Liver (tissue), 9 donors: ENCODE data around the gene RELT. TPM values are rescaled to one million over a fixed set of nuclear protein-coding genes. Genes with fewer than 3 reads are reported as not detected.

Experiments used
- DNase-seq: peaks from one replicate; pipeline ENCODE4 v3.0.0-alpha.2; 2017; ENCODE audit warnings: low spot score
- H3K27ac ChIP-seq, 2 donors: one replicate each; pipeline ENCODE4 v1.7.0; 2013; ENCODE audit warnings: inconsistent platforms in 2 of 2, low read length in 2 of 2, control low read depth in 1 of 2, low read depth in 1 of 2, mild to moderate bottlenecking in 1 of 2
- H3K27me3 ChIP-seq, 4 donors: one replicate each; pipeline versions ENCODE4 v1.6.1 to v1.7.0; 2013; ENCODE audit warnings: low read length in 3 of 4, inconsistent platforms in 1 of 4, mild to moderate bottlenecking in 1 of 4, moderate library complexity in 1 of 4; ENCODE audit not compliant: control insufficient read depth in 4 of 4, insufficient read depth in 4 of 4
- H3K36me3 ChIP-seq, 4 donors: one replicate each; pipeline versions ENCODE4 v1.6.1 to v1.7.0; 2013; ENCODE audit warnings: low read length in 3 of 4, mild to moderate bottlenecking in 3 of 4, low read depth in 1 of 4, moderate library complexity in 1 of 4; ENCODE audit not compliant: control insufficient read depth in 4 of 4, insufficient read depth in 3 of 4
- H3K4me1 ChIP-seq, 4 donors: one replicate each; pipeline versions ENCODE4 v1.6.1 to v1.7.0; 2013; ENCODE audit warnings: low read length in 3 of 4, mild to moderate bottlenecking in 3 of 4, moderate library complexity in 1 of 4; ENCODE audit not compliant: control insufficient read depth in 4 of 4, insufficient read depth in 4 of 4
- H3K4me3 ChIP-seq, 3 donors: one replicate each; pipeline versions ENCODE4 v1.6.1 to v1.7.0; 2013; ENCODE audit warnings: low read length in 3 of 3, control low read depth in 1 of 3, low read depth in 1 of 3, mild to moderate bottlenecking in 1 of 3
- H3K9ac ChIP-seq, 2 donors: one replicate each; pipeline ENCODE4 v1.7.0; 2013; ENCODE audit warnings: low read length in 2 of 2, mild to moderate bottlenecking in 2 of 2, moderate library complexity in 2 of 2, control low read depth in 1 of 2, low read depth in 1 of 2
- H3K9me3 ChIP-seq, 4 donors: one replicate each; pipeline versions ENCODE4 v1.6.1 to v1.7.0; 2013; ENCODE audit warnings: low read length in 3 of 4; ENCODE audit not compliant: control insufficient read depth in 4 of 4
- EGR1 ChIP-seq, 2 donors: IDR thresholded peaks; 2 replicates each; pipeline ENCODE4 v1.6.1; 2016 to 2018; ENCODE audit warnings: antibody characterized with exemption in 2 of 2, low read depth in 2 of 2
- FOXA1 ChIP-seq: IDR thresholded peaks from 2 replicates; pipeline ENCODE4 v1.6.1; 2016; ENCODE audit warnings: antibody characterized with exemption
- FOXA2 ChIP-seq: IDR thresholded peaks from 2 replicates; pipeline ENCODE4 v1.6.1; 2016; ENCODE audit warnings: antibody characterized with exemption
- GABPA ChIP-seq, 2 donors: IDR thresholded peaks in 1 of 2; conservative IDR thresholded peaks in 1 of 2; 2 replicates each; pipeline ENCODE4 v1.6.1; 2016; ENCODE audit warnings: antibody characterized with exemption in 2 of 2, mild to moderate bottlenecking in 1 of 2, moderate library complexity in 1 of 2
- HNF4A ChIP-seq, 2 donors: conservative IDR thresholded peaks; 2 replicates each; pipeline ENCODE4 v1.6.1; 2016; ENCODE audit warnings: antibody characterized with exemption in 2 of 2, mild to moderate bottlenecking in 2 of 2
- HNF4G ChIP-seq: IDR thresholded peaks from 2 replicates; pipeline ENCODE4 v1.6.1; 2016; ENCODE audit warnings: antibody characterized with exemption
- JUND ChIP-seq, 2 donors: IDR thresholded peaks; 2 replicates each; pipeline ENCODE4 v1.6.1; 2016; ENCODE audit warnings: antibody characterized with exemption in 2 of 2
- NR2F2 ChIP-seq: IDR thresholded peaks from 2 replicates; pipeline ENCODE4 v1.6.1; 2016; ENCODE audit warnings: antibody characterized with exemption
- RAD21 ChIP-seq, 2 donors: IDR thresholded peaks; 2 replicates each; pipeline ENCODE4 v1.6.1; 2016; ENCODE audit warnings: antibody characterized with exemption in 2 of 2, mild to moderate bottlenecking in 2 of 2
- RXRA ChIP-seq, 2 donors: IDR thresholded peaks; 2 replicates each; pipeline ENCODE4 v1.6.1; 2017 to 2018; ENCODE audit warnings: antibody characterized with exemption in 2 of 2, mild to moderate bottlenecking in 1 of 2
- SP1 ChIP-seq: IDR thresholded peaks from 2 replicates; pipeline ENCODE4 v1.6.1; 2018; ENCODE audit warnings: antibody characterized with exemption, mild to moderate bottlenecking
- TAF1 ChIP-seq: conservative IDR thresholded peaks from 2 replicates; pipeline ENCODE4 v1.6.1; 2016; ENCODE audit warnings: antibody characterized with exemption, mild to moderate bottlenecking
- YY1 ChIP-seq: IDR thresholded peaks from 2 replicates; pipeline ENCODE4 v1.6.1; 2016; ENCODE audit warnings: antibody characterized with exemption, mild to moderate bottlenecking
- WGBS: extraction: QIAGEN DNeasy Blood & Tissue Kit; methylation state at CpG from one replicate; pipeline ENCODE4 v1.1.7; 2013; 5-methylcytosine and 5-hydroxymethylcytosine counted together
- polyA plus RNA-seq, 2 donors: library from polyadenylated mRNA; stranded (reverse) in 1 of 2; unstranded in 1 of 2; fragments of 200-250 nt in 1 of 2; fragments of >200 nt in 1 of 2; fragmentation: Nextera tagmentation in 1 of 2; extraction: Ambion mirVana in 1 of 2; gene quantifications; one replicate each; pipeline versions ENCODE4 v1.2.1 to v1.2.3, GENCODE V29; 2013 to 2015
- total RNA-seq, 2 donors: library from RNA; depleted of rRNA; stranded (reverse); fragments of >200 nt; gene quantifications; one replicate each; pipeline ENCODE4 v1.2.3, GENCODE V29; 2014
- TF ChIP-seq, protein P1 (sequence below): IDR thresholded peaks from 2 replicates; pipeline ENCODE4 v1.6.1; 2016; ENCODE audit warnings: antibody characterized with exemption, mild to moderate bottlenecking
- TF ChIP-seq, protein P2 (sequence below): IDR thresholded peaks from 2 replicates; pipeline ENCODE4 v1.6.1; 2016; ENCODE audit warnings: antibody characterized with exemption
- TF ChIP-seq, protein P3 (sequence below): IDR thresholded peaks from 2 replicates; pipeline ENCODE4 v1.6.1; 2016; ENCODE audit warnings: antibody characterized with exemption
- TF ChIP-seq, protein P4 (sequence below): IDR thresholded peaks from 2 replicates; pipeline ENCODE4 v1.6.1; 2016; ENCODE audit warnings: antibody characterized with exemption
- TF ChIP-seq, protein P5 (sequence below): fragments of 150-350 bp; IDR thresholded peaks from 2 replicates; pipeline ENCODE4 v1.5.1; 2017; ENCODE audit warnings: improper control_type of control experiment, low read depth, low read length; ENCODE audit not compliant: missing input control
- donor health status: healthy.
- donor health status: healthy.
- donor health status: healthy.
- donor health status: healthy.
- donor health status: healthy.

The RELT gene
- total and polyA plus RNA-seq, 4 donors: 0.21 to 8.0 (median 2.3) TPM

DNA sequence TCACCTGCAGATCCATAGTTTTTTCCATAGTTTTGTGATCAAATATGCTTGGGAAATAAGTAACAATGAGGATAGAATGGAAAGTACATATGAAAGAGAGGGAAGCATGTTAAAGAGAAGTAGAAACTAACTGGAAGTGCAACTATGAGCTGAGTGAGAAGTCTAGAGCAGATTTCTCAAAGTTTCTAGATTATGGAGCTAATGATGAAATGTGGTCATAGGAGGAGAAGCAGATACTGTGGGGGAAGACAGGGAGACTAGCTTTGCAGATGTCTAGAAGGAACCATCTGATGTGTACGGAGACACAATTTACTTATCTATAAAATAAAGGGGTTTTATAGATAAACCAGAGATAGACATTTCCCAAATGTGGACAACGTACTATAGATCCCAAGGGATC is 37.1 kb downstream of the RELT start:
- Histone ChIP-seq H3K9me3 (no peaks in the 10 kb centered on the region), H3K4me3 (no peak overlapping the region), H3K36me3 (peaks cover 0 to 15% (median 6%) of the 10 kb centered on the region in 4 donors), H3K9ac (no peak overlapping the region), H3K27me3 (no peaks in the 10 kb centered on the region), H3K4me1 (no peaks in the 10 kb centered on the region), H3K27ac (no peak overlapping the region)
- TF ChIP-seq NR2F2: no peak
- TF ChIP-seq RAD21 (IDR thresholded peaks at IDR 0.05): no peak
- TF ChIP-seq FOXA1: no peak
- TF ChIP-seq HNF4G: no peak
- TF ChIP-seq SP1: no peak
- TF ChIP-seq, protein P1, sequence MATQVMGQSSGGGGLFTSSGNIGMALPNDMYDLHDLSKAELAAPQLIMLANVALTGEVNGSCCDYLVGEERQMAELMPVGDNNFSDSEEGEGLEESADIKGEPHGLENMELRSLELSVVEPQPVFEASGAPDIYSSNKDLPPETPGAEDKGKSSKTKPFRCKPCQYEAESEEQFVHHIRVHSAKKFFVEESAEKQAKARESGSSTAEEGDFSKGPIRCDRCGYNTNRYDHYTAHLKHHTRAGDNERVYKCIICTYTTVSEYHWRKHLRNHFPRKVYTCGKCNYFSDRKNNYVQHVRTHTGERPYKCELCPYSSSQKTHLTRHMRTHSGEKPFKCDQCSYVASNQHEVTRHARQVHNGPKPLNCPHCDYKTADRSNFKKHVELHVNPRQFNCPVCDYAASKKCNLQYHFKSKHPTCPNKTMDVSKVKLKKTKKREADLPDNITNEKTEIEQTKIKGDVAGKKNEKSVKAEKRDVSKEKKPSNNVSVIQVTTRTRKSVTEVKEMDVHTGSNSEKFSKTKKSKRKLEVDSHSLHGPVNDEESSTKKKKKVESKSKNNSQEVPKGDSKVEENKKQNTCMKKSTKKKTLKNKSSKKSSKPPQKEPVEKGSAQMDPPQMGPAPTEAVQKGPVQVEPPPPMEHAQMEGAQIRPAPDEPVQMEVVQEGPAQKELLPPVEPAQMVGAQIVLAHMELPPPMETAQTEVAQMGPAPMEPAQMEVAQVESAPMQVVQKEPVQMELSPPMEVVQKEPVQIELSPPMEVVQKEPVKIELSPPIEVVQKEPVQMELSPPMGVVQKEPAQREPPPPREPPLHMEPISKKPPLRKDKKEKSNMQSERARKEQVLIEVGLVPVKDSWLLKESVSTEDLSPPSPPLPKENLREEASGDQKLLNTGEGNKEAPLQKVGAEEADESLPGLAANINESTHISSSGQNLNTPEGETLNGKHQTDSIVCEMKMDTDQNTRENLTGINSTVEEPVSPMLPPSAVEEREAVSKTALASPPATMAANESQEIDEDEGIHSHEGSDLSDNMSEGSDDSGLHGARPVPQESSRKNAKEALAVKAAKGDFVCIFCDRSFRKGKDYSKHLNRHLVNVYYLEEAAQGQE: no peak
- no peak for TF ChIP-seq GABPA (IDR thresholded peaks at IDR 0.05 in 1 of 2, conservative IDR thresholded peaks at IDR 0.05 in 1 of 2)
- no peak for TF ChIP-seq JUND (IDR thresholded peaks at IDR 0.05)
- no peak for TF ChIP-seq RXRA (IDR thresholded peaks at IDR 0.05)
- TF ChIP-seq YY1: no peak
- no peak for TF ChIP-seq TAF1
- TF ChIP-seq FOXA2: no peak
- TF ChIP-seq, protein P2, sequence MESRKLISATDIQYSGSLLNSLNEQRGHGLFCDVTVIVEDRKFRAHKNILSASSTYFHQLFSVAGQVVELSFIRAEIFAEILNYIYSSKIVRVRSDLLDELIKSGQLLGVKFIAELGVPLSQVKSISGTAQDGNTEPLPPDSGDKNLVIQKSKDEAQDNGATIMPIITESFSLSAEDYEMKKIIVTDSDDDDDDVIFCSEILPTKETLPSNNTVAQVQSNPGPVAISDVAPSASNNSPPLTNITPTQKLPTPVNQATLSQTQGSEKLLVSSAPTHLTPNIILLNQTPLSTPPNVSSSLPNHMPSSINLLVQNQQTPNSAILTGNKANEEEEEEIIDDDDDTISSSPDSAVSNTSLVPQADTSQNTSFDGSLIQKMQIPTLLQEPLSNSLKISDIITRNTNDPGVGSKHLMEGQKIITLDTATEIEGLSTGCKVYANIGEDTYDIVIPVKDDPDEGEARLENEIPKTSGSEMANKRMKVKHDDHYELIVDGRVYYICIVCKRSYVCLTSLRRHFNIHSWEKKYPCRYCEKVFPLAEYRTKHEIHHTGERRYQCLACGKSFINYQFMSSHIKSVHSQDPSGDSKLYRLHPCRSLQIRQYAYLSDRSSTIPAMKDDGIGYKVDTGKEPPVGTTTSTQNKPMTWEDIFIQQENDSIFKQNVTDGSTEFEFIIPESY: no peak
- TF ChIP-seq, protein P3, sequence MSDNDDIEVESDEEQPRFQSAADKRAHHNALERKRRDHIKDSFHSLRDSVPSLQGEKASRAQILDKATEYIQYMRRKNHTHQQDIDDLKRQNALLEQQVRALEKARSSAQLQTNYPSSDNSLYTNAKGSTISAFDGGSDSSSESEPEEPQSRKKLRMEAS: no peak
- TF ChIP-seq, protein P4, sequence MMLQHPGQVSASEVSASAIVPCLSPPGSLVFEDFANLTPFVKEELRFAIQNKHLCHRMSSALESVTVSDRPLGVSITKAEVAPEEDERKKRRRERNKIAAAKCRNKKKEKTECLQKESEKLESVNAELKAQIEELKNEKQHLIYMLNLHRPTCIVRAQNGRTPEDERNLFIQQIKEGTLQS: no peak
- TF ChIP-seq EGR1 (IDR thresholded peaks at IDR 0.05; ENCODE audit: low read depth in 2 of 2): no peak
- TF ChIP-seq, protein P5, sequence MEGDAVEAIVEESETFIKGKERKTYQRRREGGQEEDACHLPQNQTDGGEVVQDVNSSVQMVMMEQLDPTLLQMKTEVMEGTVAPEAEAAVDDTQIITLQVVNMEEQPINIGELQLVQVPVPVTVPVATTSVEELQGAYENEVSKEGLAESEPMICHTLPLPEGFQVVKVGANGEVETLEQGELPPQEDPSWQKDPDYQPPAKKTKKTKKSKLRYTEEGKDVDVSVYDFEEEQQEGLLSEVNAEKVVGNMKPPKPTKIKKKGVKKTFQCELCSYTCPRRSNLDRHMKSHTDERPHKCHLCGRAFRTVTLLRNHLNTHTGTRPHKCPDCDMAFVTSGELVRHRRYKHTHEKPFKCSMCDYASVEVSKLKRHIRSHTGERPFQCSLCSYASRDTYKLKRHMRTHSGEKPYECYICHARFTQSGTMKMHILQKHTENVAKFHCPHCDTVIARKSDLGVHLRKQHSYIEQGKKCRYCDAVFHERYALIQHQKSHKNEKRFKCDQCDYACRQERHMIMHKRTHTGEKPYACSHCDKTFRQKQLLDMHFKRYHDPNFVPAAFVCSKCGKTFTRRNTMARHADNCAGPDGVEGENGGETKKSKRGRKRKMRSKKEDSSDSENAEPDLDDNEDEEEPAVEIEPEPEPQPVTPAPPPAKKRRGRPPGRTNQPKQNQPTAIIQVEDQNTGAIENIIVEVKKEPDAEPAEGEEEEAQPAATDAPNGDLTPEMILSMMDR: no peak
- TF ChIP-seq HNF4A (conservative IDR thresholded peaks at IDR 0.05): no peak
- no peak for DNase-seq
- WGBS: 95% methylated on average over 2 of the region's 2 CpGs
